ENCODE data around the gene UTP15.
A peak's percentile ranks its signal among the peaks of the same experiment; 100 is the strongest.

UTP15 gene

DNA sequence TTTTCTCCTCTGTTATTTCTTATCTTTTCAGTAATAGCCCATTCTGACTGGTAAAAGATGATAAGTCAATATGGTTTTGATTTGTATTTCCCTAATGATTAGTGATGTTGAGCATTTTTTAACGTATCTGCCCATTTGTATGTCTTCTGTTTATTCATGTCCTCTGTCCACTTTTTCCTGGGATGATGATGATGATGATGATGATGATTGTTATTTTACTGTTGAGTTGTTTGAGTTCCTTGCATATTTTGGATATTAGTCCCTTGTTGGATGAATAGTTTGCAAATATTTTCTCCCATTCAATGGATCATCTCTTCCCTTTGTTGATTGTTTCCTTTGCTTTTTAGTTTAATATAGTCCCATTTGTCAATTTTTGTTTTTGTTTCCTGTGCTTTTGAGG, 27.0 kb downstream of the UTP15 start:
- DNase-seq (ENCODE audit: low read depth), result peak; percentile 30
- no peak for TF ChIP-seq CTCF (conservative IDR thresholded peaks at IDR 0.05; ENCODE audit: low read depth, low read length)
- H3K4me3 ChIP-seq (ENCODE audit: low read depth, low read length), result no peak overlapping the region

DNA sequence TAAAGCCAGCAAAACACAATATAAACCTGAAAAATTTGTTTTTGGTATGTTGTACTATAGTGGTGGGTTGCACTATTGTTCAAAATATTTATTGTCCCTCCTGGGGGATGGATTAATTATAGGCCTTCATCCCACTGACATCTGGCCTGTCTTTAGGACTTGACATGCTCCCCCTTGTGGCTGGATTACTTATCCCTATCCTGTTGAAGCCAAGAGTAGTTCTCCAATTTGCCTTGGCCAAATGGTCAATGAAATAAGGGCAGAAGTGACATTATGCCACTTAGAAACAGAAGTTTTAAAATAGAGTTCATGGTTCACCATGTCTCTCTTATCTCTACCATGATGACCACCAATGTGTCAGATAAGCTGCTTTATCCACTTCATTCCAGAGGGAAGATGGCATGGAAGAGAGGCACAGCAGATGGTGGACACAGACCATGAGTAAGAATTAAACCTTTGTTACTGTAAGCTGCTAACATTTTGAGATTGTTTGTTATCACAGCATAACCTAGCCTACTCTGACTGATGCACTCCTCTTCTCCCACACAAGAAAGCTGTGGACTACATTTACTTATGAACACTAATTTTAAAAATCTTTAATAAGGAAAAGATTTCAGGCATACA, 31.3 kb downstream of the UTP15 start:
- no peak overlapping the region for H3K4me3 ChIP-seq (ENCODE audit: low read depth, low read length)
- peak; percentile 63 for TF ChIP-seq CTCF (conservative IDR thresholded peaks at IDR 0.05; ENCODE audit: low read depth, low read length)
- DNase-seq (ENCODE audit: low read depth), result peak; percentile 60

- no peak for TF ChIP-seq CTCF (conservative IDR thresholded peaks at IDR 0.05; ENCODE audit: low read depth, low read length)
- DNase-seq (ENCODE audit: low read depth), result no peak
Observed at GRCh38 chr5:73599380-73599779, 33.8 kb downstream of the UTP15 start.

DNA sequence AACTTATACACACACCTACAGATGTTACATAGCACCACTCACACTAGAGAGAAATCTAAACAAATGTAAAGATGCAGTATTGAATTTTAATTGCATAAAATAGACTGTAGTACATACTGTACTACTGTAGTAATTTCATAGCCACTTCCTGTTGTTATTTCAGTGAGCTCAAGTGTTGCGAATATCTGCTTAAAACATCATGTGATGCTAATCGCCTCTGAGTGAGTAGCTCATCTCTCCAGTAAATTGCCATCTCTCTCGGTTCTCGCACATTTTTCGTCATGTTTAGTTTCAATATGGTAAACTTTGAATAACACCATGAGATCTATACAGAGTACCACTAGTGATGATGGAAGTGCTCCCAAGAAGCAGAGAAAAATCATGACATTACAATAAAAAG, 38.5 kb downstream of the UTP15 start:
- no peak overlapping the region for H3K4me3 ChIP-seq (ENCODE audit: low read depth, low read length)
- TF ChIP-seq CTCF (conservative IDR thresholded peaks at IDR 0.05; ENCODE audit: low read depth, low read length), result no peak
- peak; percentile 85 for DNase-seq (ENCODE audit: low read depth)

More at GRCh38 chr5:73599380-73599779, 33.8 kb downstream of the UTP15 start:
- H3K4me3 ChIP-seq (ENCODE audit: low read depth, low read length), result no peak overlapping the region

DNA sequence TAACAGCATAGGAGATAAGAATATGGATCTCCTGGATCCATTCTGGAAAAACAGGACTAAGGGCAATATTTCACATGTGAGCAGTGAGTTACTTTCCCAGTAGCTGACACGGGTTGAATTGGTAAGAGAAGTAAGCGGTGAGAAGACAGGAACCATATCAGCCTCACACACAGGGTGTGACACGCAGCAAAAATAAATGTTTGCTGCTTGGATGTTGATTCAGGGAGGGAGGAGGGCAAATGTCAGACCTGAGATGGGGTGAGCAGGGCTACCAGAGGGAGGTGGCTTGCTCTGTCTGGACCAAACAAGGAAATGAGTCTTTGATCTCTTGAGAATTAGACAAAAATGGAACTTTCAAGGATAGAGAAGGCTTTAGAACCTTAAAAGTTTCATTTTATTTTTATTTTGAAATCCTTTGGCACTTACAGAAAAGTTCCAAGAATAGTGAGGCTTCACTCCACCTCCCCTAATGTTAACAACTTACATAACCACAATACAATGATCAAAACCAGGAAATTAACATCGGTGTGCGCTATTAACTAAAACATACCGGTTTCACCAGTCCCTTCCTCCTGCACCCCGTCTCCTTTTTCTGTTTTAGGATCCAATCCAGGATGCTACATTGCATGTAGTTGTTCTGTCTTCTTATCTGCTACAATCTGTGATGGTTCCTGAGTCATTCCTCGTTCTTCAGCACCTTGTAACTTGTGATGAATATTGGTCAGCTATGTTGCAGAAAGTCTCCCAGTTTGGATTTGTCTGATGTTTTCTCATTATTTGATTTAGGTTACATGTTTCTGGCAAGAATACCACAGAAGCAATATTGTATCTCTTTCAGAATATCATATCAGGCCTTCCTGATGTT, 39.9 kb downstream of the UTP15 start:
- DNase-seq (ENCODE audit: low read depth), result peak; percentile 65
- TF ChIP-seq CTCF (conservative IDR thresholded peaks at IDR 0.05; ENCODE audit: low read depth, low read length), result no peak
- H3K4me3 ChIP-seq (ENCODE audit: low read depth, low read length), result no peak overlapping the region

- DNase-seq (ENCODE audit: low read depth), result peak; percentile 26
- no peak overlapping the region for H3K4me3 ChIP-seq (ENCODE audit: low read depth, low read length)
- TF ChIP-seq CTCF (conservative IDR thresholded peaks at IDR 0.05; ENCODE audit: low read depth, low read length), result no peak
Observed at GRCh38 chr5:73606206-73606753, 40.7 kb downstream of the UTP15 start.
